Duodenal mucosa (tissue), 2 donors: ENCODE data around the gene CA6.
"Not testable (repeated sequence)": the region's sequence is repeated elsewhere in the genome, so short reads cannot be mapped to it uniquely, and the experiment has no call there.

Experiments
- H3K27ac ChIP-seq: one replicate; pipeline ENCODE4 v1.7.0; 2013; ENCODE audit warnings: low read depth, low read length
- H3K27me3 ChIP-seq, 2 donors: one replicate each; pipeline ENCODE4 v1.7.0; 2013; ENCODE audit warnings: low read length in 2 of 2, control low read depth in 1 of 2; ENCODE audit not compliant: insufficient read depth in 2 of 2, control insufficient read depth in 1 of 2
- H3K36me3 ChIP-seq, 2 donors: one replicate each; pipeline ENCODE4 v1.7.0; 2013; ENCODE audit warnings: low read length in 2 of 2, control low read depth in 1 of 2; ENCODE audit not compliant: insufficient read depth in 2 of 2, control insufficient read depth in 1 of 2
- H3K4me1 ChIP-seq, 2 donors: one replicate each; pipeline ENCODE4 v1.7.0; 2013; ENCODE audit warnings: low read length in 2 of 2, control low read depth in 1 of 2; ENCODE audit not compliant: insufficient read depth in 2 of 2, control insufficient read depth in 1 of 2
- H3K4me3 ChIP-seq, 2 donors: one replicate each; pipeline ENCODE4 v1.7.0; 2013; ENCODE audit warnings: low read length in 2 of 2, low read depth in 1 of 2
- H3K9ac ChIP-seq, 2 donors: one replicate each; pipeline ENCODE4 v1.7.0; 2013; ENCODE audit warnings: low read length in 2 of 2, low read depth in 1 of 2
- H3K9me3 ChIP-seq, 2 donors: one replicate each; pipeline ENCODE4 v1.7.0; 2013; ENCODE audit warnings: low read length in 2 of 2, control low read depth in 1 of 2; ENCODE audit not compliant: control insufficient read depth in 1 of 2

Gene CA6

GRCh38 chr1:8945568-8945967 lies at the start of gene CA6:
TSS of gene CA6 (plus strand) at chr1:8945868. CDS start at chr1:8945887, 19 bp downstream.
- Histone ChIP-seq H3K4me1 (no peaks in the 10 kb centered on the region), H3K36me3 (no peaks in the 10 kb centered on the region), H3K27me3 (no peaks in the 10 kb centered on the region), H3K27ac (no peak within 1 kb of the TSS), H3K4me3 (no peak within 1 kb of the TSS), H3K9me3 (no peaks in the 10 kb centered on the region), H3K9ac (no peak within 1 kb of the TSS)

DNA sequence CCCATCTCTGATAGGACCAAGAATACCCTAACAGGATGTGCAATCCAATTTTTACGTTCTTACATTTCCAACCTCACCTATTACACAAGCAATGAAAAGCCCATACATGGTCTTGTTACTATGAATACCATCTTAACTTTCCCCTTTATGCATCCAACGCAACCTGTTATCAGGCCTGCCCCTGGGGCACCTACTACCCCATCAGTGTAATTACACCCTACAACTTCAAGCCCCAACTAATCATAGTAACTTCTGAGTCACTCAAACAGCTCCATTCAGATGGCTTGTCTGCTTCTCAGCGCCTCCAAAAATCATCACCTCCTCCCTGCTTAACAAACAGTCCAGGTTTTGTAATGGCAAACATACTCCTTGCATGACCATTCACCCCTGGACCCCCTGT lies 48.9 kb upstream of the CA6 start:
- H3K4me1 ChIP-seq, H3K9me3 ChIP-seq, H3K4me3 ChIP-seq, H3K27me3 ChIP-seq, H3K9ac ChIP-seq, H3K27ac ChIP-seq, H3K36me3 ChIP-seq: not testable (repeated sequence)

GRCh38 chr1:8897505-8897904 lies 48.2 kb upstream of the CA6 start:
- H3K4me3 ChIP-seq, H3K27ac ChIP-seq, H3K27me3 ChIP-seq, H3K9me3 ChIP-seq, H3K9ac ChIP-seq, H3K36me3 ChIP-seq, H3K4me1 ChIP-seq: not testable (repeated sequence)

- H3K4me3 ChIP-seq, H3K9ac ChIP-seq, H3K27me3 ChIP-seq, H3K36me3 ChIP-seq, H3K9me3 ChIP-seq, H3K4me1 ChIP-seq, H3K27ac ChIP-seq: not testable (repeated sequence)
Measured at GRCh38 chr1:8898418-8898817, 47.2 kb upstream of the CA6 start.

DNA sequence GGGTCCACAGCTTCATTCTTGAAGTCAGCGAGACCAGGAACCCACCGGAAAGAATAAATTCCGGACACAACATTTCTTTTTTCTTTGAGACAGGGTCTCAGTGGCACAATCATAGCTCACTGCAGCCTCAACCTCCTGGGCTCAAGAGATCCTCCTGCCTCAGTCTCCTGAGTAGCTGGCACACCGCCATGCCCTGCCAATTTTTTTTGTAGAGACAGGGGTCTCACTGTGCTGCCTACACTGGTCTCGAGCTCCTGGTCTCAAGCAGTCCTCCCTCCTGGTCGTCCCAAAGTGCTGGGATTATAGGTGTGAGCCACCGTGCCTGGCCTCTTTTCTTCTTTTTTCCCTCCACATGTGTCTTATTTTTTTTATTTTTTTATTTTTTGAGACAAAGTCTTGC lies 46.6 kb upstream of the CA6 start:
- no peak overlapping the region for H3K9ac ChIP-seq
- H3K27me3 ChIP-seq, result no peaks in the 10 kb centered on the region
- H3K4me1 ChIP-seq, result no peaks in the 10 kb centered on the region
- H3K36me3 ChIP-seq, result no peaks in the 10 kb centered on the region
- H3K9me3 ChIP-seq, result no peaks in the 10 kb centered on the region
- no peak overlapping the region for H3K4me3 ChIP-seq
- H3K27ac ChIP-seq, result no peak overlapping the region

DNA sequence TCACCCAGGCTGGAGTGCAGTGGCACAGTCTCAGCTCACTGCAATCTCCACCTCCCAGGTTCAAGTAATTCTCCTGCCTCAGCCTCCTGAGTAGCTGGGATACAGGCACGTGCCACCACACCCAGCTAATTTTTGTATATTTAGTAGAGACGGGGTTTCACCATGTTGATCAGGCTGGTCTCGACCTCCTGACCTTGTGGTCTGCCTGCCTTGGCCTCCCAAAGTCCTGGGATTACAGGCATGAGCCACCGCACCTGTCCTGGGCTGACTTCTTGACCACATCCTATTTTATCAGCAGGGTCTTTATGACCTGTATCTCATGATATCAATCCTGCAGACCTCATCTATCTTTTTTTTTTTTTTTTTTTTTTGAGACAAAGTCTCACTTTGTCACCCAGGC lies 45.0 kb upstream of the CA6 start:
- not testable (repeated sequence) for H3K27ac ChIP-seq, H3K36me3 ChIP-seq, H3K27me3 ChIP-seq, H3K9ac ChIP-seq, H3K4me1 ChIP-seq, H3K4me3 ChIP-seq, H3K9me3 ChIP-seq

GRCh38 chr1:8902765-8903164 lies 42.9 kb upstream of the CA6 start:
- H3K27ac ChIP-seq, result no peak overlapping the region
- H3K36me3 ChIP-seq, result no peaks in the 10 kb centered on the region
- H3K9me3 ChIP-seq, result no peaks in the 10 kb centered on the region
- H3K4me1 ChIP-seq, result no peaks in the 10 kb centered on the region
- H3K4me3 ChIP-seq, result no peak overlapping the region
- no peaks in the 10 kb centered on the region for H3K27me3 ChIP-seq
- H3K9ac ChIP-seq, result no peak overlapping the region

GRCh38 chr1:8903410-8903809 lies 42.3 kb upstream of the CA6 start:
- Histone ChIP-seq H3K4me1 (no peaks in the 10 kb centered on the region), H3K27ac (no peak overlapping the region), H3K36me3 (no peaks in the 10 kb centered on the region), H3K4me3 (no peak overlapping the region), H3K9me3 (no peaks in the 10 kb centered on the region), H3K27me3 (no peaks in the 10 kb centered on the region), H3K9ac (no peak overlapping the region)

DNA sequence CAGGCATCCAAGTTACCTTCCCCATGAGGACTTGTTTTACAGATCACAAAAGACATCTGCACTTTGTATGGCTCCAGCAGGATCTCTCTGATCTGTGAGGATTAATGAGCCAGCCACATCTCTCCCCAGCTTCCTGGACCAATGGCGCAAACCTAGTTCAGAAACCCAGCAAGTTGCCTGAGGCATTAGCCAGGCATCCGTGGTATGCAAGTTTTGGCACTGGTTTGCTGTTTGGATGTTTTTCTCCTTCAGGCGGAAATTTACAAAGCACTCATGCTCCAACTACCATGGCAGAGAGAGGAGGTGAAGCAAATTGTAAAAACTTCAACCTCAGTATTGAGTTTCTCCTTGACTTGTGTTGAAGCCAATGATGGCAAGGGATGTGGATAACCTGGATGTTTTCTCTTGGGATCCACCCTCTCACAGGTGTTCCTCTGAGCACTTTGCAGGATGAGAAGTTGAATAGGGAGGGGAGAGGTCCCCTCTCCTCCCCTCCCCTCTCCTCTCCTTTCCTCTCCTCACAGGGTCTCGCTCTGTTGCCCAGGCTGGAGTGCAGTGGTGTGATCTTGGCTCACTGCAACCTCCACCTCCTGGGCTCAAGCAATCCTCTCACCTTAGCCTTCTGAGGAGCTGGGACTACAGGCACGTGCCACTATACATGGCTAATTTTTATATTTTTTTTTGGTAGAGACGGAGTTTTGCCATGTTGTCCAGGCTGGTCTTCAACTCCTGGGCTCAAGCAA lies 41.6 kb upstream of the CA6 start:
- Histone ChIP-seq H3K27me3 (no peaks in the 10 kb centered on the region), H3K36me3 (no peaks in the 10 kb centered on the region), H3K9ac (no peak overlapping the region), H3K27ac (no peak overlapping the region), H3K9me3 (no peaks in the 10 kb centered on the region), H3K4me3 (no peak overlapping the region), H3K4me1 (no peaks in the 10 kb centered on the region)

DNA sequence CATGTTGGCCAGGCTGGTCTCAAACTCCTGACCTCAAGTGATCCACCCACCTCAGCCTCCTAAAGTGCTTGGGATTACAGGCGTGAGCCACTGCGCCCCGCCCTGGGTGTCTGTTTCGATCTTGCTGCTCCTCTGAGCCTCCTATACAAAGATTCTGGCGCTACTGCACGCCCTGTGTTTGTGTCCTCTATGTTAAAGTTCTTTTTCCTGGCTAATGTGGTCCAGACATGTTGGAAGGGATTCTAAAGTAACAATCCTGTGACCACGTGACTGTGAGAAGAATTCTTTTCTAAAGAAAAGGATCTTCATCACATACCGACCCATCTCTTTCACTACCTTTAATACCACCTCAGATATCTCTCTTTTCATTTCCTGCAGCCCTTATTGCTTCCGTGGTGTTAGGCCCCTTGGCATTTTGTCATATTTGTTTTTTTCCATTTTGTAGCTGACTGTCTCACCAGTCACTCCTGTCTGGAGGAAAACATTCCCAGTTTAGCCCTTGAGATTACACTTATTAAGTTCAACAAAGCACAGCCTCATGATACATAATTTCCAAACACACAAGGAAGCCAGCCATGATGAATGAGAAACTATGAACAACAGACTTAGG lies 40.0 kb upstream of the CA6 start:
- Histone ChIP-seq H3K9me3 (no peaks in the 10 kb centered on the region), H3K27me3 (no peaks in the 10 kb centered on the region), H3K27ac (no peak overlapping the region), H3K4me3 (no peak overlapping the region), H3K36me3 (no peaks in the 10 kb centered on the region), H3K9ac (no peak overlapping the region), H3K4me1 (no peaks in the 10 kb centered on the region)
